Caco-2 (cell line): Measurements from ENCODE around the gene UTS2R. TPM values are rescaled to one million over a fixed set of nuclear protein-coding genes. Genes with fewer than 3 reads are reported as not detected.

Experiments used
- BruUV-seq: library from RNA; stranded (reverse); fragments of 400-500 nt; replicated peaks from 2 replicates; lab custom pipeline; 2021; lab: Mats Ljungman, UMichigan
- CTCF ChIA-PET: fragments of 300-600 bp; sonication (Branson Sonifier 250); formaldehyde crosslinking; loops from one replicate; lab custom pipeline; 2022; ENCODE audit warnings: antibody characterized with exemption; lab: Charles Lee
- POLR2A ChIA-PET: fragments of 300-600 bp; sonication (Branson Sonifier 250); formaldehyde crosslinking; loops from one replicate; lab custom pipeline; 2022; ENCODE audit warnings: antibody characterized with exemption; lab: Charles Lee
- DNase-seq, 2 experiments: peaks; one replicate each; pipeline versions ENCODE4 v3.0.0 to v3.0.0-alpha.2; 2020 to 2022
- H3K27me3 ChIP-seq: replicated peaks from 2 replicates; pipeline ENCODE4 v1.6.0; 2011; ENCODE audit warnings: low read length; ENCODE audit not compliant: control insufficient read depth, insufficient read depth
- H3K36me3 ChIP-seq: 2 replicates; pipeline ENCODE4 v1.5.1; 2011; ENCODE audit warnings: low read length; ENCODE audit not compliant: control insufficient read depth, insufficient read depth
- H3K4me1 ChIP-seq: fragments of 250-450 bp; sonication (Bioruptor Pico); 2 replicates; pipeline ENCODE4 v1.5.1; 2020; ENCODE audit warnings: mild to moderate bottlenecking
- H3K4me3 ChIP-seq: 2 replicates; pipeline ENCODE4 v1.5.1; 2011; ENCODE audit warnings: low read depth, mild to moderate bottlenecking, control low read depth, low read length
- H3K9me3 ChIP-seq: fragments of 250-450 bp; sonication (Bioruptor Pico); 2 replicates; pipeline ENCODE4 v1.5.1; 2020; ENCODE audit warnings: mild to moderate bottlenecking, moderate library complexity
- H3K27ac Mint-ChIP-seq: one replicate; pipeline ENCODE4 v1.8.0; 2022; ENCODE audit warnings: mixed read lengths; ENCODE audit not compliant: unreplicated experiment
- H3K27me3 Mint-ChIP-seq: one replicate; pipeline ENCODE4 v1.8.0; 2022; ENCODE audit warnings: mixed read lengths; ENCODE audit not compliant: insufficient read depth, unreplicated experiment
- H3K36me3 Mint-ChIP-seq: one replicate; pipeline ENCODE4 v1.8.0; 2022; ENCODE audit warnings: mild to moderate bottlenecking, mixed read lengths; ENCODE audit not compliant: insufficient read depth, unreplicated experiment
- H3K4me1 Mint-ChIP-seq: one replicate; pipeline ENCODE4 v1.8.0; 2022; ENCODE audit warnings: low read depth, mixed read lengths; ENCODE audit not compliant: unreplicated experiment
- H3K4me3 Mint-ChIP-seq: one replicate; pipeline ENCODE4 v1.8.0; 2022; ENCODE audit warnings: mild to moderate bottlenecking, moderate library complexity, mixed read lengths; ENCODE audit not compliant: unreplicated experiment
- H3K9me3 Mint-ChIP-seq: one replicate; pipeline ENCODE4 v1.8.0; 2022; ENCODE audit warnings: mixed read lengths; ENCODE audit not compliant: unreplicated experiment
- CTCF ChIP-seq, 2 experiments: fragments of 200-600 bp in 1 of 2; IDR thresholded peaks; 1 replicate in 1 of 2; 2 replicates in 1 of 2; pipeline versions ENCODE4 v1.5.1 to v1.8.0; 2011 to 2022; ENCODE audit warnings: antibody characterized with exemption in 1 of 2, control low read depth in 1 of 2, inconsistent platforms in 1 of 2, low read depth in 1 of 2, low read length in 1 of 2, mild to moderate bottlenecking in 1 of 2, moderate library complexity in 1 of 2; ENCODE audit not compliant: insufficient read depth in 1 of 2, severe bottlenecking in 1 of 2, unreplicated experiment in 1 of 2
- intact Hi-C: fragments of 100-400 bp; cut with micrococcal nuclease; formaldehyde crosslinking; loops from one replicate; pipeline ENCODE4 v1.10.0; 2022; ENCODE audit not compliant: unreplicated experiment
- total RNA-seq: library from RNA; stranded (reverse); gene quantifications from 2 replicates; pipeline ENCODE4 v1.2.3, GENCODE V29; 2022

UTS2R gene
- total RNA-seq, 1 experiment from 2014 or later, result 0.66 TPM

DNA sequence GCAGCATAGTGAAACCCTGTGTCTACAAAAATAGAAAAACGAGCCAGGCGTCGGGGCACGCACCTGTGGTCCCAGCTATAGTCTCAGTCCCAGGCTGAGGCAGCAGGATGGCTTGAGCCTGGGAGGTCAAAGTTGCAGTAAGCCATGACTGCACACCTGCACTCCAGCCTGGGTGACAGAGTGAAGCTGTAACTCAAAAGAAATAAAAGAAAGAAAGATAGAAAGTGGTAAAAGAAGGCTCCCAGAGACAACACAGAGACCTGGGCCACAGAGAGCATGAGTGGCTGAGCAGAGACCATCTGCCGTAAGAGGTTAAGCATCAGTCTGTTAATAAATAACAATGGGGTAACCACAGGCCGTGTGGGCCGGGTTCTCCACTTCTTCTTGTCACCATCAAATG is 31.3 kb downstream of the UTS2R start:
- ChIA-PET POLR2A (no interaction called here), CTCF (no interaction called here)
- H3K4me3 ChIP-seq, result no peak overlapping the region
- Mint-ChIP-seq H3K27me3 (no peaks in the 10 kb centered on the region), H3K9me3 (no peaks in the 10 kb centered on the region), H3K27ac (no peak overlapping the region), H3K4me3 (no peak overlapping the region), H3K4me1 (peaks cover 6% of the 10 kb centered on the region), H3K36me3 (peaks cover 30% of the 10 kb centered on the region)
- no peaks in the 10 kb centered on the region for H3K9me3 ChIP-seq
- no peaks in the 10 kb centered on the region; the same call in 1 of the 2 replicates for H3K4me1 ChIP-seq
- no peaks in the 10 kb centered on the region for H3K27me3 ChIP-seq
- intact Hi-C loops, result no loop called here
- no peaks in the 10 kb centered on the region; the same call in 1 of the 2 replicates for H3K36me3 ChIP-seq
- TF ChIP-seq CTCF (IDR thresholded peaks at IDR 0.05; ENCODE audit: insufficient read depth in 1 of 2, low read depth in 1 of 2, low read length in 1 of 2, severe bottlenecking in 1 of 2, unreplicated experiment in 1 of 2), result no peak
- no peak for DNase-seq
- no TSS peak for BruUV-seq

- Histone ChIP-seq H3K9me3 (no peaks in the 10 kb centered on the region), H3K27me3 (no peaks in the 10 kb centered on the region), H3K4me3 (no peak overlapping the region), H3K4me1 (no peaks in the 10 kb centered on the region), H3K36me3 (no peaks in the 10 kb centered on the region; the same call in 1 of the 2 replicates)
- intact Hi-C loops, result no loop called here
- Mint-ChIP-seq H3K27me3 (no peaks in the 10 kb centered on the region), H3K36me3 (peaks cover 30% of the 10 kb centered on the region), H3K27ac (no peak overlapping the region), H3K4me3 (no peak overlapping the region), H3K9me3 (no peaks in the 10 kb centered on the region), H3K4me1 (peaks cover 6% of the 10 kb centered on the region)
- ChIA-PET CTCF (no interaction called here), POLR2A (no interaction called here)
- BruUV-seq, result no TSS peak
- no peak for TF ChIP-seq CTCF (IDR thresholded peaks at IDR 0.05; ENCODE audit: insufficient read depth in 1 of 2, low read depth in 1 of 2, low read length in 1 of 2, severe bottlenecking in 1 of 2, unreplicated experiment in 1 of 2)
- DNase-seq, result no peak
Measured at GRCh38 chr17:82403662-82404660, 32.4 kb downstream of the UTS2R start.

DNA sequence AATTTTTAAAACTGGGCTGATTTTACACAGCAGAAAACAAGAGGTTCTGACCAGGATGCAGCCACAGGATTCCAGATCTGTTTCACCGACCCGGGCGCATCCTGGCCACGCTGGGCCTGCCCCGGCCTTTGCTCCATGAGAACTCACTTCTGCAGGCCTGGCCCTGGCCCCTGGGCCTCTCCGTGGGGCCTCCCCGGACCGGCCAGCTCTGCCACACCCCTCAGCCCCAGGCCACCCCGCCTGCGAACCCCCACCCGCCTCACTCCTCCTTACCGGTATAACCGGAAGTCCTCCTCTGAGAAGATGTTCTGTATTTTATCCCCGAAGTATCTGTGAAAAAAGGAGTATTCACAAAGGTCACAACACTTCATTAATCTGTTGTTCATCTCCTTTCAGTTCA is 33.5 kb downstream of the UTS2R start:
- no peaks in the 10 kb centered on the region for H3K9me3 ChIP-seq
- no peaks in the 10 kb centered on the region; the same call in 1 of the 2 replicates for H3K36me3 ChIP-seq
- intact Hi-C loops, result no loop called here
- BruUV-seq, result no TSS peak
- no peaks in the 10 kb centered on the region for H3K4me1 ChIP-seq
- H3K4me3 Mint-ChIP-seq, result no peak overlapping the region
- no peak overlapping the region for H3K4me3 ChIP-seq
- H3K4me1 Mint-ChIP-seq, result peaks cover 6% of the 10 kb centered on the region
- TF ChIP-seq CTCF (IDR thresholded peaks at IDR 0.05; ENCODE audit: insufficient read depth in 1 of 2, low read depth in 1 of 2, low read length in 1 of 2, severe bottlenecking in 1 of 2, unreplicated experiment in 1 of 2), result no peak
- CTCF ChIA-PET, result no interaction called here
- H3K9me3 Mint-ChIP-seq, result no peaks in the 10 kb centered on the region
- POLR2A ChIA-PET, result no interaction called here
- H3K27ac Mint-ChIP-seq, result no peak overlapping the region
- DNase-seq, result no peak
- no peaks in the 10 kb centered on the region for H3K27me3 Mint-ChIP-seq
- peaks cover 21% of the 10 kb centered on the region for H3K36me3 Mint-ChIP-seq
- no peaks in the 10 kb centered on the region for H3K27me3 ChIP-seq
